ENCODE results near the gene PASK. TPM values are rescaled to one million over a fixed set of nuclear protein-coding genes. Genes with fewer than 3 reads are reported as not detected.

Gene PASK
- total RNA-seq, 4 donors from 2014 or later = 1.6 to 6.5 (median 4.4) TPM

DNA sequence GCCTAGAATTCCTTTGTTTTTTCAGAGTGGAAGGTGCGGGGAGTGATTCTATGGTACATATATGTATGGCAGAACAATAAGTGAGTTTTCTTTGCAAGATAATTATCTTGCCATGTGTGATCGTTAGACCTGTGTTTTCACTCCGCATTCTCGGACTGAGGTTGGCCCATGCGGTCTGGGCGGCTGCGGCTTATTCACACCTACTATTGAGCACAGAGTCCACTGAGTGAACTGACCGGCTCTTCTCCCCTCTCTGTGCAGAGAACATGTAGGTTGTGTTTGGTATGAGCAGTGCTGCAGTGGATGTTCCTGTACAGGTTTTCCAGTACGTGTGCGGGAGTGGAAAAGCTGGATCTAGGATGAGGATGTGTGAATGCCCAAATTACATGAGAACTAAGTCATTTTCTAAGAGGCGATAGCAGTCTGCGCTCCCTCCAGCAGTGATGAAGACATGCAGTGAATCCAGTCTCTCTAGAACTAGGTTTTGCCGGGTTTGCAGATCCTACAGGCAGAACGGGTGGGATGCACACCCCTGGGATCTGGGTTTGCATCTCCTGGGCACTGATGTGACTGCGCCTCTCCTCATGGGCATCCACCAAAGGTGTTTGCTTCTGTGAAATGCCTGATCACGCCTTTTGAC, 74.3 kb downstream of the PASK start:
- peaks cover 20% of the 10 kb centered on the region for H3K27me3 ChIP-seq
- H3K27ac ChIP-seq = no peak overlapping the region
- no peak for TF ChIP-seq EP300 (IDR thresholded peaks at IDR 0.05)
- TF ChIP-seq, protein P1, sequence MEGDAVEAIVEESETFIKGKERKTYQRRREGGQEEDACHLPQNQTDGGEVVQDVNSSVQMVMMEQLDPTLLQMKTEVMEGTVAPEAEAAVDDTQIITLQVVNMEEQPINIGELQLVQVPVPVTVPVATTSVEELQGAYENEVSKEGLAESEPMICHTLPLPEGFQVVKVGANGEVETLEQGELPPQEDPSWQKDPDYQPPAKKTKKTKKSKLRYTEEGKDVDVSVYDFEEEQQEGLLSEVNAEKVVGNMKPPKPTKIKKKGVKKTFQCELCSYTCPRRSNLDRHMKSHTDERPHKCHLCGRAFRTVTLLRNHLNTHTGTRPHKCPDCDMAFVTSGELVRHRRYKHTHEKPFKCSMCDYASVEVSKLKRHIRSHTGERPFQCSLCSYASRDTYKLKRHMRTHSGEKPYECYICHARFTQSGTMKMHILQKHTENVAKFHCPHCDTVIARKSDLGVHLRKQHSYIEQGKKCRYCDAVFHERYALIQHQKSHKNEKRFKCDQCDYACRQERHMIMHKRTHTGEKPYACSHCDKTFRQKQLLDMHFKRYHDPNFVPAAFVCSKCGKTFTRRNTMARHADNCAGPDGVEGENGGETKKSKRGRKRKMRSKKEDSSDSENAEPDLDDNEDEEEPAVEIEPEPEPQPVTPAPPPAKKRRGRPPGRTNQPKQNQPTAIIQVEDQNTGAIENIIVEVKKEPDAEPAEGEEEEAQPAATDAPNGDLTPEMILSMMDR (IDR thresholded peaks at IDR 0.05) = no peak
- no peak for TF ChIP-seq POLR2AphosphoS5 (IDR thresholded peaks at IDR 0.05)
- TF ChIP-seq POLR2A (IDR thresholded peaks at IDR 0.05) = no peak
- no peaks in the 10 kb centered on the region for H3K9me3 ChIP-seq
- 92 to 100% methylated on average over 4 to 14 of the region's 16 CpGs for WGBS, 2 donors (ENCODE audit: low coverage in 1 of 2)
- no peaks in the 10 kb centered on the region for H3K4me1 ChIP-seq
- no peak for ATAC-seq
- H3K4me3 ChIP-seq = no peak overlapping the region
- peaks cover 0 to 55% of the 10 kb centered on the region in 2 donors for H3K36me3 ChIP-seq

DNA sequence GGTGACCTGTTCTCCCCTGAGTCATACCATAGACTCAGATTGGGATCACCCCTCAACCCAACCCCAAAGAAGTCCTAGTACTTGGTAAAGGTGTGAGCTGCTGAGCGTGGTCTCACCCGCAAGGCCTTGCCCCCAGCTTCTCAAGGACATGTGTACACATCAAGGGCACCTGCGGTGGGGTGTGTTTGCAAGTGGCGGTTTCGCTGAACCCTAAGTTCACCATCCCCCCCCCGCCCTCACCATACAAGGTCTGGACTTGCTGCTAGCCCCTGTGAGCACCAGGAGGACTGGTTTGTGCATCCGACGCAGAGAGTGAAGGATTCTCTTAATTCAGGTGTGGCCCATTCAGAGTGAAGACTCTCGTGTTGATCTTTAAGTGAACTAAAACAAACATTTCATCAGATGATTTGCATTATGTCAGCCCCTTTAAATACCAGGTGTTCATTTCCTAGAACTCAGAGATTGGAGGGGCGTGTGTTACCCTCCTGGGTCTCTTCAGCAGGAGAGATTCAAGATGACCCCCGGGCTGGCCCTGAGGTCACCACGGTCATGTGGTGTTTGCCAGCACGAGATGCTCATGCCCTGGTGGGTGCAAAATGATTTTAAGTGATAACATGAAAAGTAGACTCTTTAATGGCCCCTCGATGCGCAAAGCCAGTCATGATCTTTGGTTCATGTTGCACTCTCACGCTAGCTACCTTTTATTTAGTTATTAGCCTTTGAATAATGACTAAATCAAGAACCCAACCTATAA, 75.0 kb downstream of the PASK start:
- TF ChIP-seq, protein P1 (IDR thresholded peaks at IDR 0.05) = no peak
- TF ChIP-seq POLR2A (IDR thresholded peaks at IDR 0.05) (no peak), EP300 (IDR thresholded peaks at IDR 0.05) (no peak), POLR2AphosphoS5 (IDR thresholded peaks at IDR 0.05) (no peak)
- 75 to 90% methylated on average over 7 to 9 of the region's 16 CpGs for WGBS, 2 donors (ENCODE audit: low coverage in 1 of 2)
- Histone ChIP-seq H3K27ac (no peak overlapping the region), H3K4me3 (no peak overlapping the region), H3K9me3 (no peaks in the 10 kb centered on the region), H3K36me3 (peaks cover 0 to 63% of the 10 kb centered on the region in 2 donors), H3K27me3 (peaks cover 25% of the 10 kb centered on the region), H3K4me1 (no peaks in the 10 kb centered on the region)
- no peak for ATAC-seq

DNA sequence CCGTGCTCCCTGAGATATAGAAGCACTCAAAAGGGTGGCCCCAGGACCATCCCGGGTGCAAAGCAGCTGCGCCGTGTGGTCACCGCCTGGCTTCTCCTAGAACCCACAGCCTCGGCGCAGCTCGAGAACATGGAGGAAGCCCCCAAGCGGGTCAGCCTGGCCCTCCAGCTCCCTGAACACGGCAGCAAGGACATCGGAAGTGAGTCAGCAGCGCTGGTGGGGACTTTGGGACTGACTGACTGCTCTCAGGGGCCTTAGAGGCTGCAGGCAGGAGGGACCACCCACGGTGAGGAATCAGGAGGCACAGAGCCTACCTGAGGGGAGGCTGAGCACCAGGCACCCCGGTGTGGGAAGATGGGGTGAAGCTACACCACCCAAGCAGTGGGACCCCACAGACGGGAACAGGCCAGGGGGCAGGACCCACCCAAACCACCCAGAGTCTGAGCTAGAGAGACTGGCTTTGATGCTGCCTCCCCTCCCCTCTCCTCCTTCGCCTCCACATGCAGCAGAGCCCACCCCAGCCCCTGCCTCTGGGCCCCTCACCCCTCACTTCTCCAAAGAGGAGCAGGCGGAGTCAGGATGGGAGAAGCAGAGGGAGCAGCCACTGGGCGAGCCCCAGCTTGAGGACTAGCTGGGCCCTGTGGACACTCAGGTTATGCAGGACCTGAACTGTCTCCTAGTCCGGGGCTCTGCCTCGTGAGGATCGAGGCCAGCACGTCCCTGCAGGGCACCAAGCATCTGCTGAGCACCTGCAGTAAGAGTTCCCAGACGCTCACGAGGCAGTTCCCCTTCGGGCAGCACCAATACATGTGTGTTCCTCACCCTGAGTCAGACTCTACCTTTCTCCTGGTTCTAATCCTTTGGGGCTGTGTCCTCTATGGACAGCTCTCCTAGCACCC, 75.9 kb downstream of the PASK start:
- H3K4me3 ChIP-seq = no peak overlapping the region
- no peaks in the 10 kb centered on the region for H3K4me1 ChIP-seq
- peaks cover 0 to 71% of the 10 kb centered on the region in 2 donors for H3K36me3 ChIP-seq
- no peak overlapping the region for H3K27ac ChIP-seq
- no peak for ATAC-seq
- H3K27me3 ChIP-seq = peaks cover 33% of the 10 kb centered on the region
- TF ChIP-seq POLR2A (IDR thresholded peaks at IDR 0.05) (no peak), EP300 (IDR thresholded peaks at IDR 0.05) (no peak), POLR2AphosphoS5 (IDR thresholded peaks at IDR 0.05) (no peak)
- TF ChIP-seq, protein P1 (IDR thresholded peaks at IDR 0.05) = no peak
- H3K9me3 ChIP-seq = no peaks in the 10 kb centered on the region
- 40% methylated on average over 1 of the region's 25 CpGs; no CpG with 5 or more reads in 1 of the 2 donors for WGBS, 2 donors (ENCODE audit: low coverage in 1 of 2)

DNA sequence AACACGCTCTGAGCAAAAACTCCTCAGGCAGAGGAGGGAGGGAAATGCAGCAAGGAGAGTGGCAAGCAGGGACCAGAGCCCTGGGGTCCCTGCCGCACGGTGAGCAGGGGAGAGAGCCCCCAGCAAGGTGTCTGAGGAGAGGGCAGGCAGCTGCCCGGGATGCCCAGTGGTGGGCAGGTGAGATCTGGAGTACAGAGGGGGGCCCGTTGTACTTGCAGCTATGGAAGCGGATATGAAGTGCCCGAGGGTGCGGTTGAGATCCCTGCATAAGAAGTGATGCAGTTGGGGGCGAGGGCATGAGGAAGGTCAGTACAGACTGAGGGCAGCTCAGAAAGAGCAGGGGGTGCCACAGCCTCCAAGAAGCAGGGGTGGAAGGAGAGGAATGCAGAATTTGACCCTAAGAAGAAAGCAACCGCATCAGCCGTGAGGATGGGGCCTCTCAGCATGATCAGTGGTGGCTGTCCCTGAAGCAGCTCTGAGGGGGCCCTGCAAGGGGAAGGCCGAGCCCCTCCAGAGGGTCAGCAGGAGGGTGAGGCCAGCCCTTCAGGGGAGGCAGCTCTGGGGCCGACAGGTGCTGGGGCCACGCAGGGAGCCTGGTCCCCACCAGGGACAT, 76.6 kb downstream of the PASK start:
- WGBS, 2 donors (ENCODE audit: low coverage in 1 of 2) = 57 to 70% methylated on average over 2 to 4 of the region's 14 CpGs
- TF ChIP-seq, protein P1 (IDR thresholded peaks at IDR 0.05) = no peak
- TF ChIP-seq EP300 (IDR thresholded peaks at IDR 0.05) (no peak), POLR2AphosphoS5 (IDR thresholded peaks at IDR 0.05) (no peak), POLR2A (IDR thresholded peaks at IDR 0.05) (no peak)
- Histone ChIP-seq H3K27ac (no peak overlapping the region), H3K4me3 (no peak overlapping the region), H3K9me3 (no peaks in the 10 kb centered on the region), H3K4me1 (no peaks in the 10 kb centered on the region), H3K27me3 (peaks cover 33% of the 10 kb centered on the region), H3K36me3 (peaks cover 0 to 79% of the 10 kb centered on the region in 2 donors)
- no peak for ATAC-seq

Data from gastroesophageal sphincter (tissue), 4 donors.